GM12873 (cell line): ENCODE data around the gene CALM1.

Source experiments
- CTCF ChIP-seq: IDR thresholded peaks from 2 replicates; pipeline ENCODE4 v1.5.1; 2012; ENCODE audit warnings: low read depth, mild to moderate bottlenecking, moderate library complexity, low read length, control low read depth; ENCODE audit not compliant: insufficient read depth; ENCODE audit errors: missing control alignments

CALM1 gene

GRCh38 chr14:90384543-90384911 lies 12.3 kb upstream of the CALM1 start:
- TF ChIP-seq CTCF = no peak

GRCh38 chr14:90386321-90386720 lies 10.5 kb upstream of the CALM1 start:
- TF ChIP-seq CTCF = no peak

- no peak for TF ChIP-seq CTCF
Observed at GRCh38 chr14:90387206-90387760, 9.5 kb upstream of the CALM1 start.

- no peak for TF ChIP-seq CTCF
Observed at GRCh38 chr14:90388437-90388836, 8.4 kb upstream of the CALM1 start.

- no peak for TF ChIP-seq CTCF
Observed at GRCh38 chr14:90388982-90389381, 7.8 kb upstream of the CALM1 start.

- TF ChIP-seq CTCF = no peak
Observed at GRCh38 chr14:90393966-90394365, 2.9 kb upstream of the CALM1 start.

- TF ChIP-seq CTCF = peak; percentile 3
Observed at GRCh38 chr14:90397425-90398314, 841 bp downstream of the CALM1 start.
